ENCODE measurements around the gene DENND2A. TPM values are rescaled to one million over a fixed set of nuclear protein-coding genes. Genes with fewer than 3 reads are reported as not detected.

DENND2A gene
- total and polyA plus RNA-seq, 10 of the 15 experiments (the other 5 are each of a cell fraction or from before 2014, with no cell fraction given) = 0.01 TPM; not detected in 9

GRCh38 chr7:140669352-140669751, 28.7 kb upstream of the DENND2A start (continued):
- TF ChIP-seq, protein P1, sequence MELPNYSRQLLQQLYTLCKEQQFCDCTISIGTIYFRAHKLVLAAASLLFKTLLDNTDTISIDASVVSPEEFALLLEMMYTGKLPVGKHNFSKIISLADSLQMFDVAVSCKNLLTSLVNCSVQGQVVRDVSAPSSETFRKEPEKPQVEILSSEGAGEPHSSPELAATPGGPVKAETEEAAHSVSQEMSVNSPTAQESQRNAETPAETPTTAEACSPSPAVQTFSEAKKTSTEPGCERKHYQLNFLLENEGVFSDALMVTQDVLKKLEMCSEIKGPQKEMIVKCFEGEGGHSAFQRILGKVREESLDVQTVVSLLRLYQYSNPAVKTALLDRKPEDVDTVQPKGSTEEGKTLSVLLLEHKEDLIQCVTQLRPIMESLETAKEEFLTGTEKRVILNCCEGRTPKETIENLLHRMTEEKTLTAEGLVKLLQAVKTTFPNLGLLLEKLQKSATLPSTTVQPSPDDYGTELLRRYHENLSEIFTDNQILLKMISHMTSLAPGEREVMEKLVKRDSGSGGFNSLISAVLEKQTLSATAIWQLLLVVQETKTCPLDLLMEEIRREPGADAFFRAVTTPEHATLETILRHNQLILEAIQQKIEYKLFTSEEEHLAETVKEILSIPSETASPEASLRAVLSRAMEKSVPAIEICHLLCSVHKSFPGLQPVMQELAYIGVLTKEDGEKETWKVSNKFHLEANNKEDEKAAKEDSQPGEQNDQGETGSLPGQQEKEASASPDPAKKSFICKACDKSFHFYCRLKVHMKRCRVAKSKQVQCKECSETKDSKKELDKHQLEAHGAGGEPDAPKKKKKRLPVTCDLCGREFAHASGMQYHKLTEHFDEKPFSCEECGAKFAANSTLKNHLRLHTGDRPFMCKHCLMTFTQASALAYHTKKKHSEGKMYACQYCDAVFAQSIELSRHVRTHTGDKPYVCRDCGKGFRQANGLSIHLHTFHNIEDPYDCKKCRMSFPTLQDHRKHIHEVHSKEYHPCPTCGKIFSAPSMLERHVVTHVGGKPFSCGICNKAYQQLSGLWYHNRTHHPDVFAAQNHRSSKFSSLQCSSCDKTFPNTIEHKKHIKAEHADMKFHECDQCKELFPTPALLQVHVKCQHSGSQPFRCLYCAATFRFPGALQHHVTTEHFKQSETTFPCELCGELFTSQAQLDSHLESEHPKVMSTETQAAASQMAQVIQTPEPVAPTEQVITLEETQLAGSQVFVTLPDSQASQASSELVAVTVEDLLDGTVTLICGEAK (IDR thresholded peaks at IDR 0.05; ENCODE audit: borderline replicate concordance) = no peak
- TF ChIP-seq ZNF622 (IDR thresholded peaks at IDR 0.05) (no peak), ZNF384 (IDR thresholded peaks at IDR 0.05; ENCODE audit: borderline replicate concordance, low read depth, low read length) (no peak), NFYA (IDR thresholded peaks at IDR 0.05; ENCODE audit: borderline replicate concordance, low read depth, low read length) (no peak), BCL11A (IDR thresholded peaks at IDR 0.05; ENCODE audit: low read depth, low read length) (no peak), BHLHE40 (IDR thresholded peaks at IDR 0.05; ENCODE audit: borderline replicate concordance in 1 of 2, low read depth in 2 of 2, low read length in 1 of 2) (no peak), NRF1 (conservative IDR thresholded peaks at IDR 0.05; ENCODE audit: low read depth, low read length) (no peak), CHD4 (IDR thresholded peaks at IDR 0.05) (no peak), PAX8 (IDR thresholded peaks at IDR 0.05) (no peak), JUND (IDR thresholded peaks at IDR 0.05; ENCODE audit: low read depth, low read length) (no peak), E2F4 (IDR thresholded peaks at IDR 0.05; ENCODE audit: low read depth, low read length) (no peak), ZBTB11 (CRISPR knock-in tag; IDR thresholded peaks at IDR 0.05) (no peak), BCL3 (IDR thresholded peaks at IDR 0.05; ENCODE audit: borderline replicate concordance, insufficient read depth, low read depth, low read length, poor library complexity, severe bottlenecking) (no peak), CBX5 (IDR thresholded peaks at IDR 0.05; ENCODE audit: low read depth) (no peak)
- TF ChIP-seq, protein P2, sequence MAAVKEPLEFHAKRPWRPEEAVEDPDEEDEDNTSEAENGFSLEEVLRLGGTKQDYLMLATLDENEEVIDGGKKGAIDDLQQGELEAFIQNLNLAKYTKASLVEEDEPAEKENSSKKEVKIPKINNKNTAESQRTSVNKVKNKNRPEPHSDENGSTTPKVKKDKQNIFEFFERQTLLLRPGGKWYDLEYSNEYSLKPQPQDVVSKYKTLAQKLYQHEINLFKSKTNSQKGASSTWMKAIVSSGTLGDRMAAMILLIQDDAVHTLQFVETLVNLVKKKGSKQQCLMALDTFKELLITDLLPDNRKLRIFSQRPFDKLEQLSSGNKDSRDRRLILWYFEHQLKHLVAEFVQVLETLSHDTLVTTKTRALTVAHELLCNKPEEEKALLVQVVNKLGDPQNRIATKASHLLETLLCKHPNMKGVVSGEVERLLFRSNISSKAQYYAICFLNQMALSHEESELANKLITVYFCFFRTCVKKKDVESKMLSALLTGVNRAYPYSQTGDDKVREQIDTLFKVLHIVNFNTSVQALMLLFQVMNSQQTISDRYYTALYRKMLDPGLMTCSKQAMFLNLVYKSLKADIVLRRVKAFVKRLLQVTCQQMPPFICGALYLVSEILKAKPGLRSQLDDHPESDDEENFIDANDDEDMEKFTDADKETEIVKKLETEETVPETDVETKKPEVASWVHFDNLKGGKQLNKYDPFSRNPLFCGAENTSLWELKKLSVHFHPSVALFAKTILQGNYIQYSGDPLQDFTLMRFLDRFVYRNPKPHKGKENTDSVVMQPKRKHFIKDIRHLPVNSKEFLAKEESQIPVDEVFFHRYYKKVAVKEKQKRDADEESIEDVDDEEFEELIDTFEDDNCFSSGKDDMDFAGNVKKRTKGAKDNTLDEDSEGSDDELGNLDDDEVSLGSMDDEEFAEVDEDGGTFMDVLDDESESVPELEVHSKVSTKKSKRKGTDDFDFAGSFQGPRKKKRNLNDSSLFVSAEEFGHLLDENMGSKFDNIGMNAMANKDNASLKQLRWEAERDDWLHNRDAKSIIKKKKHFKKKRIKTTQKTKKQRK (IDR thresholded peaks at IDR 0.05; ENCODE audit: low read depth, low read length) = no peak

Measured in GM12878 (cell line).